ENCODE data around the gene SPATS1. TPM values are rescaled to one million over a fixed set of nuclear protein-coding genes. Genes with fewer than 3 reads are reported as not detected.

Gene SPATS1
- total and polyA plus RNA-seq, 12 donors, result not detected

GRCh38 chr6:44301106-44301505, 41.3 kb upstream of the SPATS1 start:
- peaks cover 5 to 17% (median 14%) of the 10 kb centered on the region in 9 donors for H3K4me1 ChIP-seq
- H3K27me3 ChIP-seq, result peaks cover 0 to 24% (median 15%) of the 10 kb centered on the region in 7 donors
- DNase-seq (no peak), ATAC-seq (no peak)
- no peak overlapping the region for H3K4me3 ChIP-seq
- intact Hi-C loops (cut with DNase I), result loop anchor here in 1 of 10 donors (5.0 kb wide), 1 partner anchor 34 kb away; the partner anchor contains the start of gene NFKBIE
- H3K36me3 ChIP-seq, result peaks cover 0 to 63% (median 44%) of the 10 kb centered on the region in 9 donors
- TF ChIP-seq CTCF (IDR thresholded peaks at IDR 0.05), result no peak
- H3K9me3 ChIP-seq, result no peaks in the 10 kb centered on the region
- WGBS, 2 donors, result 95% methylated on average over 7 to 8 of the region's 8 CpGs
- H3K27ac ChIP-seq, result no peak overlapping the region

- 92 to 95% methylated on average over 14 of the region's 14 CpGs for WGBS, 2 donors
- no peak for ATAC-seq
- intact Hi-C loops (cut with DNase I), result loop anchor here in 1 of 10 donors (5.0 kb wide), 1 partner anchor 35 kb away; the partner anchor contains the start of gene NFKBIE
These were observed 40.5 kb upstream of the SPATS1 start for GRCh38 chr6:44301782-44302564.

DNA sequence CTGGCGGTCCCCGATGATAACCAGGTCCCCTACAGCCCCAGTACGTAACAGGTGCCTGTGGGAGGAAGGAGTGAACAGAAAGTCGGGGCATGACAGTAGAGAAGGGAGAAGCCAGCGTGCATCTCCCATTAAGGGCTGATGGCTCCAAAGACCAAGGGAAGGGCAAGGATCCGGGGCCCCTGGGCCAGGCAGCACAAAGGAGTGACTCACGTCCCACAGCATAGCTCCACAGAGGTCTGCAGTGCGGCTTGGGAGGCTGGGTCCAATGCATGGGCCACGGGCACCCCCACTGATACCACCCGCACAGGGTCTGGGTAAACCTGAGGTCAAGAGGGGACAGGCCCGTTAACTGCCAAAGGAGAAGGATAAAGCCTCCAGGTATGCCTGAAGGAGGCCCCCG, 39.6 kb upstream of the SPATS1 start:
- ATAC-seq, result no peak

More at GRCh38 chr6:44301782-44302564, 40.5 kb upstream of the SPATS1 start:
- H3K27ac ChIP-seq, result no peak overlapping the region
- no peak overlapping the region for H3K4me3 ChIP-seq
- peaks cover 0 to 15% (median 7%) of the 10 kb centered on the region in 7 donors for H3K27me3 ChIP-seq
- no peak for DNase-seq
- H3K4me1 ChIP-seq, result peaks cover 2 to 13% (median 12%) of the 10 kb centered on the region in 9 donors
- TF ChIP-seq CTCF (IDR thresholded peaks at IDR 0.05), result no peak
- no peaks in the 10 kb centered on the region for H3K9me3 ChIP-seq
- H3K36me3 ChIP-seq, result peaks cover 0 to 71% (median 51%) of the 10 kb centered on the region in 9 donors

More for the DNA sequence above, 39.6 kb upstream of the SPATS1 start:
- Histone ChIP-seq H3K27me3 (peaks cover 0 to 6% (median 0%) of the 10 kb centered on the region in 7 donors), H3K36me3 (peaks cover 0 to 80% (median 59%) of the 10 kb centered on the region in 9 donors), H3K4me1 (peaks cover 0 to 4% (median 3%) of the 10 kb centered on the region in 9 donors), H3K4me3 (no peak overlapping the region), H3K27ac (no peak overlapping the region), H3K9me3 (no peaks in the 10 kb centered on the region)
- WGBS, 2 donors, result 92 to 97% methylated on average over 12 of the region's 12 CpGs
- intact Hi-C loops (cut with DNase I), result loop anchor here in 1 of 10 donors (5.0 kb wide), 1 partner anchor 36 kb away; the partner anchor contains the start of gene NFKBIE
- TF ChIP-seq CTCF (IDR thresholded peaks at IDR 0.05), result no peak
- no peak for DNase-seq
